ENCODE results near the gene CWC25. TPM values are rescaled to one million over a fixed set of nuclear protein-coding genes. Genes with fewer than 3 reads are reported as not detected.

The CWC25 gene
- total and polyA plus RNA-seq, 2 of the 13 experiments (the other 11 are each of a cell fraction or from before 2014, with no cell fraction given), result 15.6 to 22.7 TPM

GRCh38 chr17:38800237-38800760, 24.8 kb downstream of the CWC25 start (continued):
- no peak for TF ChIP-seq HDAC6 (IDR thresholded peaks at IDR 0.05; ENCODE audit: low read depth, low read length)
- TF ChIP-seq ZNF207 (IDR thresholded peaks at IDR 0.05; ENCODE audit: borderline replicate concordance), result no peak
- TF ChIP-seq, protein P1, sequence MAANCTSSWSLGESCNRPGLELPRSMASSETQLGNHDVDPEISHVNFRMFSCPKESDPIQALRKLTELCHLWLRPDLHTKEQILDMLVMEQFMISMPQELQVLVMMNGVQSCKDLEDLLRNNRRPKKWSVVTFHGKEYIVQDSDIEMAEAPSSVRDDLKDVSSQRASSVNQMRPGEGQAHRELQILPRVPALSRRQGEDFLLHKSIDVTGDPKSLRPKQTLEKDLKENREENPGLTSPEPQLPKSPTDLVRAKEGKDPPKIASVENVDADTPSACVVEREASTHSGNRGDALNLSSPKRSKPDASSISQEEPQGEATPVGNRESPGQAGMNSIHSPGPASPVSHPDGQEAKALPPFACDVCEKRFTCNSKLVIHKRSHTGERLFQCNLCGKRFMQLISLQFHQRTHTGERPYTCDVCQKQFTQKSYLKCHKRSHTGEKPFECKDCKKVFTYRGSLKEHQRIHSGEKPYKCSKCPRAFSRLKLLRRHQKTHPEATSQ (CRISPR knock-in tag; IDR thresholded peaks at IDR 0.05; ENCODE audit: borderline replicate concordance), result 0 out of 2 replicates have a peak, but pooled peaks have one; percentile 10
- no peak for TF ChIP-seq AKAP8 (CRISPR knock-in tag; IDR thresholded peaks at IDR 0.05)
- no peak for TF ChIP-seq ZBTB26 (CRISPR knock-in tag; IDR thresholded peaks at IDR 0.05; ENCODE audit: borderline replicate concordance)
- no peak for TF ChIP-seq DNMT1 (CRISPR knock-in tag; IDR thresholded peaks at IDR 0.05)
- peak; percentile 17; the same call in 1 of the 2 replicates for TF ChIP-seq NKX3-1 (CRISPR knock-in tag; IDR thresholded peaks at IDR 0.05)
- TF ChIP-seq MZF1 (CRISPR knock-in tag; IDR thresholded peaks at IDR 0.05; ENCODE audit: borderline replicate concordance), result no peak
- TF ChIP-seq HMGXB3 (CRISPR knock-in tag; IDR thresholded peaks at IDR 0.05; ENCODE audit: borderline replicate concordance), result no peak; the same call in 1 of the 2 replicates
- TF ChIP-seq SAFB2 (CRISPR knock-in tag; IDR thresholded peaks at IDR 0.05; ENCODE audit: borderline replicate concordance, low read depth), result no peak
- no peak for TF ChIP-seq SRF (IDR thresholded peaks at IDR 0.05; ENCODE audit: low read depth, low read length)
- TF ChIP-seq HOXA5 (CRISPR knock-in tag; IDR thresholded peaks at IDR 0.05), result no peak; the same call in 1 of the 2 replicates
- TF ChIP-seq ARHGAP35 (CRISPR knock-in tag; IDR thresholded peaks at IDR 0.05; ENCODE audit: borderline replicate concordance), result no peak
- TF ChIP-seq BCL6 (CRISPR knock-in tag; IDR thresholded peaks at IDR 0.05), result no peak
- TF ChIP-seq ZFP82 (CRISPR knock-in tag; IDR thresholded peaks at IDR 0.05; ENCODE audit: borderline replicate concordance), result 0 out of 2 replicates have a peak, but pooled peaks have one; percentile 32
- no peak for TF ChIP-seq ZNF234 (CRISPR knock-in tag; conservative IDR thresholded peaks at IDR 0.05)
- TF ChIP-seq, protein P2, sequence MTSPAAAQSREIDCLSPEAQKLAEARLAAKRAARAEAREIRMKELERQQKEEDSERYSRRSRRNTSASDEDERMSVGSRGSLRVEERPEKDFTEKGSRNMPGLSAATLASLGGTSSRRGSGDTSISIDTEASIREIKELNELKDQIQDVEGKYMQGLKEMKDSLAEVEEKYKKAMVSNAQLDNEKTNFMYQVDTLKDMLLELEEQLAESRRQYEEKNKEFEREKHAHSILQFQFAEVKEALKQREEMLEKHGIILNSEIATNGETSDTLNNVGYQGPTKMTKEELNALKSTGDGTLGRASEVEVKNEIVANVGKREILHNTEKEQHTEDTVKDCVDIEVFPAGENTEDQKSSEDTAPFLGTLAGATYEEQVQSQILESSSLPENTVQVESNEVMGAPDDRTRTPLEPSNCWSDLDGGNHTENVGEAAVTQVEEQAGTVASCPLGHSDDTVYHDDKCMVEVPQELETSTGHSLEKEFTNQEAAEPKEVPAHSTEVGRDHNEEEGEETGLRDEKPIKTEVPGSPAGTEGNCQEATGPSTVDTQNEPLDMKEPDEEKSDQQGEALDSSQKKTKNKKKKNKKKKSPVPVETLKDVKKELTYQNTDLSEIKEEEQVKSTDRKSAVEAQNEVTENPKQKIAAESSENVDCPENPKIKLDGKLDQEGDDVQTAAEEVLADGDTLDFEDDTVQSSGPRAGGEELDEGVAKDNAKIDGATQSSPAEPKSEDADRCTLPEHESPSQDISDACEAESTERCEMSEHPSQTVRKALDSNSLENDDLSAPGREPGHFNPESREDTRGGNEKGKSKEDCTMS (CRISPR knock-in tag; conservative IDR thresholded peaks at IDR 0.05), result no peak

Measured in HepG2 (cell line).